Glutamatergic neuron (in vitro differentiated cells): ENCODE measurements around the gene BAIAP2L1. TPM values are rescaled to one million over a fixed set of nuclear protein-coding genes. Genes with fewer than 3 reads are reported as not detected.

Experiments used
- DNase-seq: peaks from one replicate; pipeline ENCODE4 v3.0.0; 2022
- H3K27ac Mint-ChIP-seq: one replicate; pipeline ENCODE4 v1.8.0; 2020; ENCODE audit warnings: mild to moderate bottlenecking, mixed read lengths, inconsistent platforms; ENCODE audit not compliant: unreplicated experiment
- H3K27me3 Mint-ChIP-seq: one replicate; pipeline ENCODE4 v1.8.0; 2020; ENCODE audit warnings: mild to moderate bottlenecking, moderate library complexity, mixed read lengths, inconsistent platforms; ENCODE audit not compliant: unreplicated experiment
- H3K36me3 Mint-ChIP-seq: one replicate; pipeline ENCODE4 v1.8.0; 2020; ENCODE audit warnings: mild to moderate bottlenecking, mixed read lengths, inconsistent platforms; ENCODE audit not compliant: unreplicated experiment
- H3K4me1 Mint-ChIP-seq: one replicate; pipeline ENCODE4 v1.8.0; 2020; ENCODE audit warnings: mild to moderate bottlenecking, low read depth, mixed read lengths, inconsistent platforms; ENCODE audit not compliant: unreplicated experiment
- H3K4me3 Mint-ChIP-seq: one replicate; pipeline ENCODE4 v1.8.0; 2020; ENCODE audit warnings: mild to moderate bottlenecking, mixed read lengths, inconsistent platforms; ENCODE audit not compliant: unreplicated experiment
- H3K9me3 Mint-ChIP-seq: one replicate; pipeline ENCODE4 v1.8.0; 2020; ENCODE audit warnings: mild to moderate bottlenecking, moderate library complexity, mixed read lengths, inconsistent platforms; ENCODE audit not compliant: unreplicated experiment
- CTCF ChIP-seq: fragments of 200-600 bp; sonication (generic); IDR thresholded peaks from one replicate; pipeline ENCODE4 v1.5.0; 2021; ENCODE audit not compliant: partially characterized antibody, unreplicated experiment
- total RNA-seq: library from RNA; stranded (reverse); fragmentation: NEBNext Ultra II Directional; extraction: Animal tissue kit (Norgen Biotek cat#: 25700); gene quantifications from one replicate; pipeline ENCODE4 v1.2.1, GENCODE V29; 2021; ENCODE audit not compliant: unreplicated experiment

Gene BAIAP2L1
- total RNA-seq, 1 donor from 2014 or later, result 0.66 TPM

DNA sequence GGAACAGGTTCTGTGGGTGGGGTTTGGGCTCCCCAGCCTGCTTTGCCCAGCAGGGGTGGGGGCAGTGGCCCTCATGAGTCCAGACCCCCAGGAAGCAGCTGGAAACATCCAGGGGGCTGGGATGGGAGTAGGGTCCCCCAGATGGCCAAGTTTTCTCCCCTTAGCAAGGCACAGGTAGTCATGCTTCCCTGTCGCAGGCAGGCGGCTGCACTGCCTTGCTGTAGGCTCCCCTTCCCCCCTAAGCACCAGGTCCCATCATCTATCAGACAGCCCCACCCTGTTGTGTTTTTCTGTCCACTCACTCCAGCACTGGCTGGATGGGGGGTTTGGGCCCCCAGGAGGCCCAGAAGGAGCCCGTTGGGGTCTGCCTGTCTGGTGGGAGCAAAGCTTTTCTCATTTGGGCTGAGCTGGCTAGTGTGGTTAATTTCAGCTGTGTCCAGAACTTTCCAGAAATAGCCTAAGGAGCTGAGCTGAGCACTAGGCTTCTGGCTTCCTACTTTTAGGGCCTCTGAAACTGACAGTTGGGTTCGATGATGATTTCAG lies 111.5 kb downstream of the BAIAP2L1 start:
- Mint-ChIP-seq H3K9me3 (peaks cover 8% of the 10 kb centered on the region), H3K27ac (no peak overlapping the region), H3K4me3 (no peak overlapping the region), H3K27me3 (peaks cover 7% of the 10 kb centered on the region), H3K36me3 (no peaks in the 10 kb centered on the region), H3K4me1 (peaks cover 25% of the 10 kb centered on the region)
- TF ChIP-seq CTCF, result no peak
- DNase-seq, result no peak

GRCh38 chr7:98288064-98288823 lies 112.6 kb downstream of the BAIAP2L1 start:
- no peak for TF ChIP-seq CTCF
- H3K36me3 Mint-ChIP-seq, result no peaks in the 10 kb centered on the region
- peaks cover 7% of the 10 kb centered on the region for H3K27me3 Mint-ChIP-seq
- peaks cover 25% of the 10 kb centered on the region for H3K4me1 Mint-ChIP-seq
- peak overlapping the region; percentile 91 for H3K27ac Mint-ChIP-seq
- peaks cover 8% of the 10 kb centered on the region for H3K9me3 Mint-ChIP-seq
- no peak for DNase-seq
- H3K4me3 Mint-ChIP-seq, result peak overlapping the region; percentile 71

GRCh38 chr7:98287486-98287959 lies 113.4 kb downstream of the BAIAP2L1 start:
- peaks cover 10% of the 10 kb centered on the region for H3K9me3 Mint-ChIP-seq
- DNase-seq, result no peak
- no peak for TF ChIP-seq CTCF
- H3K27me3 Mint-ChIP-seq, result peaks cover 13% of the 10 kb centered on the region
- H3K4me1 Mint-ChIP-seq, result peaks cover 32% of the 10 kb centered on the region
- H3K4me3 Mint-ChIP-seq, result peak overlapping the region; percentile 77
- no peaks in the 10 kb centered on the region for H3K36me3 Mint-ChIP-seq
- H3K27ac Mint-ChIP-seq, result peak overlapping the region; percentile 28

GRCh38 chr7:98286701-98287485 lies 114.0 kb downstream of the BAIAP2L1 start:
- peak overlapping the region; percentile 82 for H3K4me3 Mint-ChIP-seq
- peak; percentile 9 for TF ChIP-seq CTCF
- H3K9me3 Mint-ChIP-seq, result peaks cover 8% of the 10 kb centered on the region
- peaks cover 33% of the 10 kb centered on the region for H3K4me1 Mint-ChIP-seq
- H3K27ac Mint-ChIP-seq, result peak overlapping the region; percentile 66
- H3K36me3 Mint-ChIP-seq, result no peaks in the 10 kb centered on the region
- DNase-seq, result no peak
- peaks cover 17% of the 10 kb centered on the region for H3K27me3 Mint-ChIP-seq

GRCh38 chr7:98286093-98286539 lies 114.8 kb downstream of the BAIAP2L1 start:
- H3K4me1 Mint-ChIP-seq, result peaks cover 30% of the 10 kb centered on the region
- H3K36me3 Mint-ChIP-seq, result no peaks in the 10 kb centered on the region
- no peak overlapping the region for H3K27ac Mint-ChIP-seq
- peak overlapping the region; percentile 82 for H3K4me3 Mint-ChIP-seq
- DNase-seq, result no peak
- H3K9me3 Mint-ChIP-seq, result peaks cover 7% of the 10 kb centered on the region
- H3K27me3 Mint-ChIP-seq, result peaks cover 17% of the 10 kb centered on the region
- TF ChIP-seq CTCF, result no peak
